HepG2 (cell line): ENCODE results near the gene CNOT1. TPM values are rescaled to one million over a fixed set of nuclear protein-coding genes. Genes with fewer than 3 reads are reported as not detected.

Experiments used
- ELK4 ChIP-seq: sonication (generic); formaldehyde crosslinking; IDR thresholded peaks from 2 replicates; pipeline ENCODE4 v1.9.0; 2021; ENCODE audit warnings: missing genetic modification reagents, borderline replicate concordance
- ETS1 ChIP-seq: sonication (generic); formaldehyde crosslinking; IDR thresholded peaks from 2 replicates; pipeline ENCODE4 v1.4.0; 2020; ENCODE audit warnings: missing genetic modification reagents
- GATAD2A ChIP-seq: IDR thresholded peaks from 2 replicates; pipeline ENCODE4 v1.6.1; 2016
- GRHL1 ChIP-seq: sonication (generic); formaldehyde crosslinking; conservative IDR thresholded peaks from 2 replicates; pipeline ENCODE4 v1.8.0; 2022; ENCODE audit warnings: missing genetic modification reagents
- LCORL ChIP-seq, 2 experiments: fragments of 450-650 bp in 1 of 2; sonication (generic) in 1 of 2; formaldehyde crosslinking in 1 of 2; IDR thresholded peaks; 2 replicates each; pipeline versions ENCODE4 v1.5.0 to v1.6.1; 2017 to 2020; ENCODE audit warnings: antibody characterized with exemption in 1 of 2, missing genetic modification reagents in 1 of 2
- RAD21 ChIP-seq: fragments of 450-650 bp; formaldehyde crosslinking; IDR thresholded peaks from 2 replicates; pipeline ENCODE4 v1.5.0; 2020; ENCODE audit warnings: mild to moderate bottlenecking
- TFDP2 ChIP-seq: sonication (generic); formaldehyde crosslinking; IDR thresholded peaks from 2 replicates; pipeline ENCODE4 v1.4.0; 2020; ENCODE audit warnings: missing genetic modification reagents
- ZBTB33 ChIP-seq: sonication (generic); formaldehyde crosslinking; IDR thresholded peaks from 2 replicates; pipeline ENCODE4 v1.4.0; 2020; ENCODE audit warnings: missing genetic modification reagents
- ZBTB49 ChIP-seq: sonication (generic); formaldehyde crosslinking; IDR thresholded peaks from 2 replicates; pipeline ENCODE4 v1.4.0; 2020; ENCODE audit warnings: missing genetic modification reagents, borderline replicate concordance
- ZFP91 ChIP-seq: sonication (generic); formaldehyde crosslinking; IDR thresholded peaks from 2 replicates; pipeline ENCODE4 v1.9.0; 2022; ENCODE audit warnings: missing genetic modification reagents, mild to moderate bottlenecking, borderline replicate concordance
- ZNF251 ChIP-seq: sonication (generic); formaldehyde crosslinking; IDR thresholded peaks from 2 replicates; pipeline ENCODE4 v1.9.0; 2021; ENCODE audit warnings: mild to moderate bottlenecking, missing genetic modification reagents
- ZNF556 ChIP-seq: sonication (generic); formaldehyde crosslinking; IDR thresholded peaks from 2 replicates; pipeline ENCODE4 v1.4.0; 2020; ENCODE audit warnings: mild to moderate bottlenecking, missing genetic modification reagents, borderline replicate concordance
- ZNF615 ChIP-seq: sonication (generic); formaldehyde crosslinking; IDR thresholded peaks from 2 replicates; pipeline ENCODE4 v1.5.0; 2020; ENCODE audit warnings: mild to moderate bottlenecking, missing genetic modification reagents, borderline replicate concordance
- ZNF713 ChIP-seq: sonication (generic); formaldehyde crosslinking; IDR thresholded peaks from 2 replicates; pipeline ENCODE4 v1.4.0; 2020; ENCODE audit warnings: mild to moderate bottlenecking, missing genetic modification reagents
- polyA plus RNA-seq, 8 experiments: library from polyadenylated mRNA; depleted of rRNA in 3 of 8; stranded (reverse) in 7 of 8; unstranded in 1 of 8; fragments of >200 nt; fragmentation: Illumina TruSeq in 4 of 8; extraction: Trizol in 4 of 8; gene quantifications; 2 replicates each; pipeline versions ENCODE4 v1.2.1 to v1.2.3, GENCODE V29; 2011 to 2016; ENCODE audit warnings: low read depth in 4 of 8, missing spikeins in 1 of 8, mixed read lengths in 1 of 8; ENCODE audit not compliant: insufficient read depth in 1 of 8
- total RNA-seq, 5 experiments: library from RNA; depleted of rRNA; stranded (reverse); fragments of >200 nt; fragmentation: Illumina TruSeq; extraction: Trizol; gene quantifications; 2 replicates each; pipeline ENCODE4 v1.2.3, GENCODE V29; 2016; ENCODE audit warnings: low read depth in 1 of 5

CNOT1 gene
- total and polyA plus RNA-seq, 2 of the 13 experiments (the other 11 are each of a cell fraction or from before 2014, with no cell fraction given): 188 to 232 TPM

GRCh38 chr16:58515125-58515870 lies 114.3 kb downstream of the CNOT1 start, which contains the start of gene SETD6 (continued):
- TF ChIP-seq ZFP91 (CRISPR knock-in tag): peak; percentile 92
- TF ChIP-seq LCORL (IDR thresholded peaks at IDR 0.05): no peak
- TF ChIP-seq LCORL (CRISPR knock-in tag; IDR thresholded peaks at IDR 0.05): peak; percentile 45; the same call in 1 of the 2 replicates
- TF ChIP-seq RAD21 (CRISPR knock-in tag): peak; percentile 42; the same call in 1 of the 2 replicates
- peak; percentile 94 for TF ChIP-seq ETS1
- peak; percentile 50; the same call in 1 of the 2 replicates for TF ChIP-seq GATAD2A (CRISPR knock-in tag)
- TF ChIP-seq ZNF251 (CRISPR knock-in tag): no peak
- peak; percentile 30; the same call in 1 of the 2 replicates for TF ChIP-seq ZNF556
- TF ChIP-seq ELK4: peak; percentile 29; the same call in 1 of the 2 replicates
- TF ChIP-seq GRHL1 (CRISPR knock-in tag): no peak
- 0 out of 2 replicates have a peak, but pooled peaks have one; percentile 4 for TF ChIP-seq ZBTB33
- TF ChIP-seq ZBTB49 (CRISPR knock-in tag): no peak
- no peak for TF ChIP-seq ZNF713 (CRISPR knock-in tag)
- TF ChIP-seq TFDP2: peak; percentile 92
- 0 out of 2 replicates have a peak, but pooled peaks have one; percentile 61 for TF ChIP-seq ZNF615
